Kidney (tissue), 14 donors: ENCODE measurements around the gene JAKMIP1. TPM values are rescaled to one million over a fixed set of nuclear protein-coding genes. Genes with fewer than 3 reads are reported as not detected.

Source experiments
- DNase-seq, 5 donors: peaks; one replicate each; pipeline ENCODE4 v3.0.0-alpha.2; 2013 to 2020
- FAIRE-seq: peaks from 2 replicates; lab custom pipeline; 2012; peaks lifted over from hg19 to GRCh38; lab: Jason Lieb, UNC
- H3K27ac ChIP-seq, 2 donors: one replicate each; pipeline ENCODE4 v1.7.0; 2013; ENCODE audit warnings: low read depth in 2 of 2, low read length in 2 of 2, inconsistent platforms in 1 of 2
- H3K27me3 ChIP-seq: one replicate; pipeline ENCODE4 v1.7.1; 2013; ENCODE audit warnings: low read length, inconsistent platforms; ENCODE audit not compliant: control insufficient read depth, insufficient read depth
- H3K36me3 ChIP-seq, 3 donors: one replicate each; pipeline versions ENCODE4 v1.7.0 to v1.7.1; 2013; ENCODE audit warnings: low read length in 3 of 3, control low read depth in 1 of 3, inconsistent platforms in 1 of 3; ENCODE audit not compliant: insufficient read depth in 3 of 3, control insufficient read depth in 2 of 3
- H3K4me1 ChIP-seq, 3 donors: one replicate each; pipeline versions ENCODE4 v1.7.0 to v1.7.1; 2013; ENCODE audit warnings: low read length in 3 of 3, inconsistent platforms in 1 of 3, low read depth in 1 of 3; ENCODE audit not compliant: control insufficient read depth in 2 of 3, insufficient read depth in 2 of 3
- H3K4me3 ChIP-seq, 3 donors: one replicate each; pipeline versions ENCODE4 v1.7.0 to v1.8.1; 2013; ENCODE audit warnings: low read length in 3 of 3, control low read depth in 1 of 3, inconsistent platforms in 1 of 3
- H3K9ac ChIP-seq, 3 donors: one replicate each; pipeline versions ENCODE4 v1.7.0 to v1.7.1; 2013; ENCODE audit warnings: low read length in 3 of 3, control low read depth in 1 of 3, inconsistent platforms in 1 of 3
- H3K9me3 ChIP-seq, 3 donors: one replicate each; pipeline versions ENCODE4 v1.7.0 to v1.7.1; 2013; ENCODE audit warnings: low read length in 3 of 3, control low read depth in 1 of 3, inconsistent platforms in 1 of 3; ENCODE audit not compliant: control insufficient read depth in 2 of 3, insufficient read depth in 1 of 3
- intact Hi-C: fragments of 100-400 bp; cut with DNase I; formaldehyde crosslinking; loops from one replicate; pipeline ENCODE4 v1.11.1; 2022
- polyA plus RNA-seq: library from polyadenylated mRNA; stranded (reverse); fragments of 350-450 nt; fragmentation: Illumina TruSeq; extraction: RNeasy Lipid Tissue Mini Kit (QIAGEN cat#74804); gene quantifications from one replicate; pipeline ENCODE4 v1.2.3, GENCODE V29; 2014; ENCODE audit warnings: low read depth, low replicate concordance; ENCODE audit not compliant: insufficient read depth
- total RNA-seq: library from RNA; stranded (reverse); fragmentation: NEBNext Ultra II Directional; extraction: Animal tissue kit (Norgen Biotek cat#: 25700); gene quantifications from one replicate; pipeline ENCODE4 v1.2.1, GENCODE V29; 2021
- TF ChIP-seq, protein P1 (sequence below): IDR thresholded peaks from 3 replicates; pipeline ENCODE4 v1.5.1; 2012; ENCODE audit warnings: mild to moderate bottlenecking, moderate library complexity, borderline replicate concordance; ENCODE audit not compliant: insufficient read depth; ENCODE audit errors: extremely low read depth
- donor health status: control.
- donor health status: control.
- donor health status: control.
- donor health status: control.
- donor health status: control.
- donor health status: DM: yes; HTN: yes; CAD: no.
- donor health status: Normal renal cell carcinoma (clear cell type).

Gene JAKMIP1
- total and polyA plus RNA-seq, 2 donors from 2014 or later = 0.69 TPM; not detected in 1

DNA sequence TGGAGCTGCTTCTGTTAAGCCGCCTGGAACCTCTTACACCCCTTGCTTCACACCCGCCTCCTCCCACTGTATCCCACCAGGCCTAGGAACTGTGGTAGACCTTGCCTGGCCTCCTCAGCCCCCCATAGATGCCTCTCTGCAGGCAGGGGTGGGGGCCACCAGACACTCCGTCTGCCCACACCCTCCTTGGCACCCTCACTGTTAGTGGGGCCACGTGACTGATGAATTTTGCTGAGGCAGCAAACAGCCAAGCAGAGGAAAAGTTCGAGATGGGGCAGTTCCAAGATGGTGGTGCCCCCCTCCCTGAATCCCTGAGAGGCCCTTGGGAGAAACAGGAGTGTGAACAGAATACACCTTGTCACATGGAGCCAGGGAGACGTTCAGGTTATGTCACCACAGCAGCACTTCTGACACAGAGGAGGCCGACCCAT lies 141.0 kb downstream of the JAKMIP1 start:
- Histone ChIP-seq H3K4me1 (no peaks in the 10 kb centered on the region), H3K27ac (no peak overlapping the region), H3K36me3 (no peaks in the 10 kb centered on the region), H3K27me3 (no peaks in the 10 kb centered on the region), H3K9ac (no peak overlapping the region), H3K9me3 (peaks cover 2 to 39% (median 5%) of the 10 kb centered on the region in 3 donors), H3K4me3 (no peak overlapping the region)
- intact Hi-C loops = no loop called here
- DNase-seq (no peak), FAIRE-seq (no peak)
- TF ChIP-seq, protein P1, sequence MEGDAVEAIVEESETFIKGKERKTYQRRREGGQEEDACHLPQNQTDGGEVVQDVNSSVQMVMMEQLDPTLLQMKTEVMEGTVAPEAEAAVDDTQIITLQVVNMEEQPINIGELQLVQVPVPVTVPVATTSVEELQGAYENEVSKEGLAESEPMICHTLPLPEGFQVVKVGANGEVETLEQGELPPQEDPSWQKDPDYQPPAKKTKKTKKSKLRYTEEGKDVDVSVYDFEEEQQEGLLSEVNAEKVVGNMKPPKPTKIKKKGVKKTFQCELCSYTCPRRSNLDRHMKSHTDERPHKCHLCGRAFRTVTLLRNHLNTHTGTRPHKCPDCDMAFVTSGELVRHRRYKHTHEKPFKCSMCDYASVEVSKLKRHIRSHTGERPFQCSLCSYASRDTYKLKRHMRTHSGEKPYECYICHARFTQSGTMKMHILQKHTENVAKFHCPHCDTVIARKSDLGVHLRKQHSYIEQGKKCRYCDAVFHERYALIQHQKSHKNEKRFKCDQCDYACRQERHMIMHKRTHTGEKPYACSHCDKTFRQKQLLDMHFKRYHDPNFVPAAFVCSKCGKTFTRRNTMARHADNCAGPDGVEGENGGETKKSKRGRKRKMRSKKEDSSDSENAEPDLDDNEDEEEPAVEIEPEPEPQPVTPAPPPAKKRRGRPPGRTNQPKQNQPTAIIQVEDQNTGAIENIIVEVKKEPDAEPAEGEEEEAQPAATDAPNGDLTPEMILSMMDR = no peak

- FAIRE-seq (no peak), DNase-seq (no peak)
- H3K9ac ChIP-seq = no peak overlapping the region
- TF ChIP-seq, protein P1 = no peak
- H3K27me3 ChIP-seq = no peaks in the 10 kb centered on the region
- H3K9me3 ChIP-seq = peaks cover 2 to 39% (median 5%) of the 10 kb centered on the region in 3 donors
- no peaks in the 10 kb centered on the region for H3K36me3 ChIP-seq
- H3K4me3 ChIP-seq = no peak overlapping the region
- H3K27ac ChIP-seq = no peak overlapping the region
- H3K4me1 ChIP-seq = no peaks in the 10 kb centered on the region
- intact Hi-C loops = no loop called here
Measured at GRCh38 chr4:6058531-6059374, 141.6 kb downstream of the JAKMIP1 start.

GRCh38 chr4:6056976-6057766 lies 143.2 kb downstream of the JAKMIP1 start:
- no peaks in the 10 kb centered on the region for H3K27me3 ChIP-seq
- no peaks in the 10 kb centered on the region for H3K4me1 ChIP-seq
- no peak overlapping the region for H3K9ac ChIP-seq
- H3K4me3 ChIP-seq = no peak overlapping the region
- no peak overlapping the region for H3K27ac ChIP-seq
- H3K9me3 ChIP-seq = peaks cover 2 to 39% (median 5%) of the 10 kb centered on the region in 3 donors
- DNase-seq (no peak), FAIRE-seq (no peak)
- intact Hi-C loops = no loop called here
- TF ChIP-seq, protein P1 = no peak
- H3K36me3 ChIP-seq = no peaks in the 10 kb centered on the region
